ENCODE data around the gene SH3RF3. TPM values are rescaled to one million over a fixed set of nuclear protein-coding genes. Genes with fewer than 3 reads are reported as not detected.

Gene SH3RF3
- total RNA-seq, 2 experiments from 2014 or later, result 1.9 to 2.3 TPM

DNA sequence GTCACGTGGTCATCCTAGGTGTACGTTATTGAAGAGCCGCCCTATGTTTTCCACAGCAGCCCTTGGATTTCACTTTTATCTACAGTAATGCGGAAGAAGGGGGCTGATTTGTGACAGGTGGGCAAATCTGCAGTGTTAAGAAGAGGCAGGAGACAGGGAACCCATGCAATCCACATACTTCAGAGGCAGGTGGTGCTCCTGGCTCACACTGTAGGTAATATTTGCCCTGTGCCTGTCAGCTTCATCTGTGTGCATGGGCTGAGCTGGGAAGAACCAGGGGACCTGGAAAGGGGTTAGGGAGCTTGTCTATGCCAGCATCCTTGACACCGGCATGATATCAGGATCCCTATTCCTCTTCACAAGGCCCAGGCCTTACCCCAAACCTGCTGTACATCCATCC, 183.9 kb downstream of the SH3RF3 start:
- H3K27me3 Mint-ChIP-seq, result no peaks in the 10 kb centered on the region
- no peaks in the 10 kb centered on the region for H3K36me3 Mint-ChIP-seq (ENCODE audit: low read depth)
- H3K4me3 Mint-ChIP-seq, result no peak overlapping the region
- H3K9me3 Mint-ChIP-seq, result no peaks in the 10 kb centered on the region
- TF ChIP-seq, protein P1, sequence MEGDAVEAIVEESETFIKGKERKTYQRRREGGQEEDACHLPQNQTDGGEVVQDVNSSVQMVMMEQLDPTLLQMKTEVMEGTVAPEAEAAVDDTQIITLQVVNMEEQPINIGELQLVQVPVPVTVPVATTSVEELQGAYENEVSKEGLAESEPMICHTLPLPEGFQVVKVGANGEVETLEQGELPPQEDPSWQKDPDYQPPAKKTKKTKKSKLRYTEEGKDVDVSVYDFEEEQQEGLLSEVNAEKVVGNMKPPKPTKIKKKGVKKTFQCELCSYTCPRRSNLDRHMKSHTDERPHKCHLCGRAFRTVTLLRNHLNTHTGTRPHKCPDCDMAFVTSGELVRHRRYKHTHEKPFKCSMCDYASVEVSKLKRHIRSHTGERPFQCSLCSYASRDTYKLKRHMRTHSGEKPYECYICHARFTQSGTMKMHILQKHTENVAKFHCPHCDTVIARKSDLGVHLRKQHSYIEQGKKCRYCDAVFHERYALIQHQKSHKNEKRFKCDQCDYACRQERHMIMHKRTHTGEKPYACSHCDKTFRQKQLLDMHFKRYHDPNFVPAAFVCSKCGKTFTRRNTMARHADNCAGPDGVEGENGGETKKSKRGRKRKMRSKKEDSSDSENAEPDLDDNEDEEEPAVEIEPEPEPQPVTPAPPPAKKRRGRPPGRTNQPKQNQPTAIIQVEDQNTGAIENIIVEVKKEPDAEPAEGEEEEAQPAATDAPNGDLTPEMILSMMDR (IDR thresholded peaks at IDR 0.05), result no peak
- ChIA-PET POLR2A (no interaction called here), CTCF (no interaction called here)
- no peak overlapping the region for H3K27ac Mint-ChIP-seq
- DNase-seq (no peak), ATAC-seq (no peak)
- peaks cover 2% of the 10 kb centered on the region for H3K4me1 Mint-ChIP-seq (ENCODE audit: low read depth)
- intact Hi-C loops (cut with micrococcal nuclease), result no loop called here

DNA sequence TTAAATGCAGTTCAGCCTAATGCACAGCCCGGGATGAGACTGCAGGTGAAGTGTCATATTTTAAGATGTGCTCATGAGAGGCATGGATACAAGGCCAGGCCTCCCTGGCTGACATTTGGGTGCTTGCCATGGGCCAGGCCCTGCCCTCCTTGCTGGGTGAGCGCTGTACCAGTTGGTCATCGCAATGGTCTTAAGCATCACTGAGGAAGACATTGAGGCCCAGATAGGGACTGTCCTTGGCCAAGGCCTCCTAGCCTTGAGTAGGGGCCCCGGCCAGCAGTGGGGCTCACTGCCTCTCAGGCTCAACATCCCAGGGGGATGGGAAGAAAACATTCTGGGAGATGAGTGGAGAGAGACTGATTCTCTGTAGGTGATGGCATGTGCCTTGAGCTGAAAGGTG, 184.3 kb downstream of the SH3RF3 start:
- intact Hi-C loops (cut with micrococcal nuclease), result no loop called here
- no peak overlapping the region for H3K4me3 Mint-ChIP-seq
- no peak for DNase-seq
- H3K27ac Mint-ChIP-seq, result no peak overlapping the region
- no peaks in the 10 kb centered on the region for H3K27me3 Mint-ChIP-seq
- ATAC-seq, result no peak
- no peaks in the 10 kb centered on the region for H3K36me3 Mint-ChIP-seq (ENCODE audit: low read depth)
- POLR2A ChIA-PET, result no interaction called here
- CTCF ChIA-PET, result no interaction called here
- no peaks in the 10 kb centered on the region for H3K9me3 Mint-ChIP-seq
- H3K4me1 Mint-ChIP-seq (ENCODE audit: low read depth), result peaks cover 2% of the 10 kb centered on the region
- TF ChIP-seq, protein P1 (IDR thresholded peaks at IDR 0.05), result no peak

DNA sequence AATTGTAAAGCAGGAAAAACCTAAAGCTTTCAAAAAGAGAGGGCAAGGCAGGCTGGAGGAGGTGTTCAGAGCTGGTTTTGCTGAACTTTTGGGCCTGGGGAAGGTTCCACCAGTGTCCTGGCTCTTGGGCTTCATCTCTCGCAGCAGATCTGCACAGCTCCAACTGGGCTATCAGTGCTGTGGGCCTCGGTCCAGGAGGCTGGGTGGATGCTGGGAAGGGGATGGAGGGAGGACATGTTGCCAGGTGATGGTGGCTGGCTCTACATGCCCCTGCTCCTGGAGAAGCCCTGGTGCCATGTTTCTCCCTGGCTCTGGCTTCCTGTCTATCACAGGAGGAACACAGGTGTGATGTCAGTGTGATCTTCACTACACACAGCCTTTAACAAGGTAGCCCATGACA, 187.1 kb downstream of the SH3RF3 start:
- CTCF ChIA-PET, result no interaction called here
- POLR2A ChIA-PET, result no interaction called here

DNA sequence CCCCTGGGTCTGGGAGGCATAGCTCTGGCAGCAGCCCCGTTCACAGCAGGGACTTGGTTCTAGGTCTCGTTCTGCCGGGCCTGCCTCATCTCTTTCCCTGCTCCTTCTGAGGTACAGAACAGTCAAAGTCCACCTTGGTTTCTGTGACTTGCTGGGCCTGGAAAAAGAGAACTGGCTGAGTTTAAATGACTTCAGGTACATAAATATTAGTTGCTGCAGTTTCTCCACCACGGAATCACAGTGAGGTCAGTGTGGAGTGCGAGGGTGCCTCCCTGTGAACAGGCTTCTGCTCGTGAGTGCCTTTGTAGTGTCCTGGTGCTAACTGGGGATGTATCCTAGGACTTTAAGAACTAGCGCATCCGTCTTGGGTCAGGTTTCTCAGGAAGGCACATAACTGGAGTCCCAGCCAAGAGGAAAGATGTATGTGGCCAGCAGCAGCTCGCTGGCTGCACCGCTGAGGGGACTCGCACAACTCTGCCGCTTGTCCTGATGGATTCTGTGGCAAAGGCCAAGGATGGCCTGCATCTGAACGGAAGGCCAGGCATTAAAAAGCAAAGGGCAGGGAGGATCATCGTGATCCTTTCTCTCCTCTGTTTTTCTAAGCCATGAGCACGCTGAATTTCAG, 188.6 kb downstream of the SH3RF3 start:
- H3K27me3 Mint-ChIP-seq, result no peaks in the 10 kb centered on the region
- CTCF ChIA-PET, result no interaction called here
- H3K9me3 Mint-ChIP-seq, result no peaks in the 10 kb centered on the region
- DNase-seq (no peak), ATAC-seq (no peak)
- POLR2A ChIA-PET, result no interaction called here
- TF ChIP-seq, protein P1 (IDR thresholded peaks at IDR 0.05), result no peak
- H3K27ac Mint-ChIP-seq, result no peak overlapping the region
- H3K36me3 Mint-ChIP-seq (ENCODE audit: low read depth), result no peaks in the 10 kb centered on the region
- intact Hi-C loops (cut with micrococcal nuclease), result no loop called here
- H3K4me1 Mint-ChIP-seq (ENCODE audit: low read depth), result peaks cover 18% of the 10 kb centered on the region
- H3K4me3 Mint-ChIP-seq, result no peak overlapping the region

More for the DNA sequence above, 187.1 kb downstream of the SH3RF3 start:
- TF ChIP-seq, protein P1 (IDR thresholded peaks at IDR 0.05), result no peak
- no peak overlapping the region for H3K27ac Mint-ChIP-seq
- peaks cover 20% of the 10 kb centered on the region for H3K4me1 Mint-ChIP-seq (ENCODE audit: low read depth)
- no peaks in the 10 kb centered on the region for H3K9me3 Mint-ChIP-seq
- no peak overlapping the region for H3K4me3 Mint-ChIP-seq
- no peaks in the 10 kb centered on the region for H3K27me3 Mint-ChIP-seq
- no peaks in the 10 kb centered on the region for H3K36me3 Mint-ChIP-seq (ENCODE audit: low read depth)
- ATAC-seq (no peak), DNase-seq (no peak)
- intact Hi-C loops (cut with micrococcal nuclease), result no loop called here

DNA sequence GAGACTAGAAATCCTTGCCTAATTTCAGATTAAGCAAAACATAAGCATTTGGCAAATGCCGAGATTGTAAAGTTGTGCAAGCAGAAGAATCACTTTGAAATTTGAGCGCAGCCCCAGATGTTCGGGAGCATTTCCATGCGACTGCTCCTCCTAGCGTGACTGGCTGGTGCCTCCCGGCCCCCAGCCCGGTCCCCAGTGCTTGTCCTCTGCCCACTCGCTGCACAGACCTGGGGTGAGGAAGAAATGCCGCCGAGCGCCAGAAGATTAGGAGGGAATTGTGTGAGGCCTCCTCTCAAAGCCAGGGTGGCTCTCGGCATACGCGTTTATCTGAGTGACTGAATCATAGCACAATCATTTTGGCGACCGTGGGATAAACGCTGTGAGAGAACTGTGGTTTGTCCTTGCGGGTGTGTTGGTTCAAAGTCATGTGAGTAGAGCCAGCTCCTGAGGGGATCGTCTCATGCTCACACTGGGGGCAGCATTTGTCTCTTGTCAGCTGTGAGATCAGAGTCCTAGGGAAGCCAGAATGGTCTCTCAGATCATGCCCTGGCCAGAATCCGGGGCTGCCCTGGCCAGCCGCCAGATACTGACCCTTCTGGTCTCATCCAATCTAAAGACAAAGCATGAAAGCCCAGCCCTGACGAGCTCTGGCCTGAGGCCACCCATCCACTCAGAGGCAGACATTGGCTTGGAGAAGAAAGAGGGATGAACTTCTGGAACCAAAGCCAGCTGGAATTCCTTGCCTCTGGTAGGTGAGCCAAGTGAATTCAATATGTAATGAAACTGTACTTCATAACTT, 189.3 kb downstream of the SH3RF3 start:
- ChIA-PET CTCF (no interaction called here), POLR2A (no interaction called here)
- no peak overlapping the region for H3K4me3 Mint-ChIP-seq
- DNase-seq, result no peak
- H3K36me3 Mint-ChIP-seq (ENCODE audit: low read depth), result no peaks in the 10 kb centered on the region
- H3K9me3 Mint-ChIP-seq, result no peaks in the 10 kb centered on the region
- no peak for ATAC-seq
- TF ChIP-seq, protein P1 (IDR thresholded peaks at IDR 0.05), result no peak
- intact Hi-C loops (cut with micrococcal nuclease), result no loop called here
- H3K27me3 Mint-ChIP-seq, result no peaks in the 10 kb centered on the region
- peaks cover 18% of the 10 kb centered on the region for H3K4me1 Mint-ChIP-seq (ENCODE audit: low read depth)
- no peak overlapping the region for H3K27ac Mint-ChIP-seq

Measured in activated CD8-positive, alpha-beta T cell treated with anti-CD3 and anti-CD28 coated beads for 36 hours (primary cell).